Stimulated activated CD8-positive, alpha-beta memory T cell treated with anti-CD3 and anti-CD28 coated beads, Interleukin-7, amount 100 ng/mL, for 48 hours (primary cell): ENCODE data around the gene ZNF425.
"Not testable (repeated sequence)": the region's sequence is repeated elsewhere in the genome, so short reads cannot be mapped to it uniquely, and the experiment has no call there.

ENCODE experiments used
- DNase-seq, 2 donors: peaks; one replicate each; pipeline ENCODE4 v3.0.0-alpha.2; 2020; ENCODE audit warnings: low read depth in 1 of 2; ENCODE audit errors: extremely low read depth in 1 of 2

ZNF425 gene

GRCh38 chr7:149133028-149133710 is 7.0 kb upstream of the ZNF425 start:
- no peak for DNase-seq

- no peak for DNase-seq
Measured at GRCh38 chr7:149130572-149131198, 4.6 kb upstream of the ZNF425 start.

GRCh38 chr7:149126662-149127266 is 640 bp upstream of the ZNF425 start:
- DNase-seq: peak; percentile 55 to 61

- no peak for DNase-seq
Measured at GRCh38 chr7:149125189-149125862, 798 bp downstream of the ZNF425 start.

- no peak for DNase-seq
Measured at GRCh38 chr7:149109969-149110368, 16.2 kb downstream of the ZNF425 start.

GRCh38 chr7:149104749-149105148 is 21.4 kb downstream of the ZNF425 start:
- no peak for DNase-seq

- DNase-seq: no peak
Measured at GRCh38 chr7:149104214-149104613, 21.9 kb downstream of the ZNF425 start.

GRCh38 chr7:149103424-149103823 is 22.7 kb downstream of the ZNF425 start:
- DNase-seq: no peak

- DNase-seq: no peak
Measured at GRCh38 chr7:149102666-149103065, 23.5 kb downstream of the ZNF425 start.

- DNase-seq: no peak
Measured at GRCh38 chr7:149100821-149101220, 25.3 kb downstream of the ZNF425 start.

GRCh38 chr7:149099058-149099457 is 27.1 kb downstream of the ZNF425 start:
- no peak for DNase-seq

GRCh38 chr7:149097088-149097487 is 29.0 kb downstream of the ZNF425 start:
- DNase-seq: no peak

- no peak for DNase-seq
Measured at GRCh38 chr7:149093228-149093627, 32.9 kb downstream of the ZNF425 start.

GRCh38 chr7:149092244-149092643 is 33.9 kb downstream of the ZNF425 start:
- DNase-seq: not testable (repeated sequence)

GRCh38 chr7:149090397-149091195 is 35.5 kb downstream of the ZNF425 start, which contains the start of gene ZNF786:
Gene ZNF786, minus strand, starts transcription at chr7:149090718. Its CDS starts 78 bp downstream, at chr7:149090640.
- peak; percentile 90 to 91 for DNase-seq

GRCh38 chr7:149087376-149087775 is 38.7 kb downstream of the ZNF425 start:
- DNase-seq: no peak

- DNase-seq: no peak
Measured at GRCh38 chr7:149085866-149086265, 40.3 kb downstream of the ZNF425 start.

GRCh38 chr7:149084407-149084806 is 41.7 kb downstream of the ZNF425 start:
- no peak for DNase-seq

- DNase-seq: no peak
Measured at GRCh38 chr7:149081914-149082313, 44.2 kb downstream of the ZNF425 start.

GRCh38 chr7:149077594-149077993 is 48.5 kb downstream of the ZNF425 start:
- DNase-seq: no peak

- no peak for DNase-seq
Measured at GRCh38 chr7:149075286-149075685, 50.8 kb downstream of the ZNF425 start.
